Measurements from ENCODE around the gene TIPARP. TPM values are rescaled to one million over a fixed set of nuclear protein-coding genes. Genes with fewer than 3 reads are reported as not detected.
"Not testable (repeated sequence)": the region's sequence is repeated elsewhere in the genome, so short reads cannot be mapped to it uniquely, and the experiment has no call there.

The TIPARP gene
- polyA plus RNA-seq, 3 donors from 2014 or later: 21.7 to 32.6 (median 22.6) TPM

GRCh38 chr3:156732715-156733421, 58.5 kb downstream of the TIPARP start:
- Mint-ChIP-seq H3K4me3 (no peak overlapping the region), H3K9me3 (peaks cover 0 to 3% (median 0%) of the 10 kb centered on the region in 6 donors), H3K27me3 (ENCODE audit: low read depth in 3 of 3) (peaks cover 0 to 3% (median 0%) of the 10 kb centered on the region in 3 donors), H3K4me1 (no peaks in the 10 kb centered on the region), H3K27ac (no peak overlapping the region), H3K36me3 (no peaks in the 10 kb centered on the region)
- DNase-seq: no peak

- not testable (repeated sequence) for H3K27ac Mint-ChIP-seq; H3K4me1 Mint-ChIP-seq; DNase-seq; H3K36me3 Mint-ChIP-seq; H3K27me3 Mint-ChIP-seq (ENCODE audit: low read depth in 3 of 3); H3K9me3 Mint-ChIP-seq; H3K4me3 Mint-ChIP-seq
Observed at GRCh38 chr3:156734661-156735060, 60.3 kb downstream of the TIPARP start.

GRCh38 chr3:156735471-156735870, 61.1 kb downstream of the TIPARP start:
- Mint-ChIP-seq H3K27me3 (ENCODE audit: low read depth in 3 of 3) (peaks cover 0 to 3% (median 2%) of the 10 kb centered on the region in 3 donors), H3K36me3 (no peaks in the 10 kb centered on the region), H3K27ac (no peak overlapping the region), H3K4me1 (no peaks in the 10 kb centered on the region), H3K9me3 (peaks cover 0 to 3% (median 0%) of the 10 kb centered on the region in 6 donors), H3K4me3 (no peak overlapping the region)
- DNase-seq: no peak

- DNase-seq; H3K27ac Mint-ChIP-seq; H3K27me3 Mint-ChIP-seq (ENCODE audit: low read depth in 3 of 3); H3K4me1 Mint-ChIP-seq; H3K9me3 Mint-ChIP-seq; H3K4me3 Mint-ChIP-seq; H3K36me3 Mint-ChIP-seq: not testable (repeated sequence)
Observed at GRCh38 chr3:156737049-156737448, 62.7 kb downstream of the TIPARP start.

- Mint-ChIP-seq H3K27ac (no peak overlapping the region), H3K4me3 (no peak overlapping the region), H3K9me3 (peaks cover 0 to 3% (median 0%) of the 10 kb centered on the region in 6 donors), H3K4me1 (no peaks in the 10 kb centered on the region), H3K36me3 (peaks cover 0 to 7% (median 0%) of the 10 kb centered on the region in 3 donors), H3K27me3 (ENCODE audit: low read depth in 3 of 3) (peaks cover 0 to 8% (median 2%) of the 10 kb centered on the region in 3 donors)
- no peak for DNase-seq
Observed at GRCh38 chr3:156738251-156738650, 63.9 kb downstream of the TIPARP start.

GRCh38 chr3:156739976-156740375, 65.6 kb downstream of the TIPARP start:
- H3K9me3 Mint-ChIP-seq: peaks cover 0 to 3% (median 0%) of the 10 kb centered on the region in 6 donors

GRCh38 chr3:156740581-156740980, 66.2 kb downstream of the TIPARP start:
- DNase-seq; H3K36me3 Mint-ChIP-seq; H3K27ac Mint-ChIP-seq; H3K4me3 Mint-ChIP-seq; H3K4me1 Mint-ChIP-seq; H3K27me3 Mint-ChIP-seq (ENCODE audit: low read depth in 3 of 3); H3K9me3 Mint-ChIP-seq: not testable (repeated sequence)

More at GRCh38 chr3:156739976-156740375, 65.6 kb downstream of the TIPARP start:
- Mint-ChIP-seq H3K4me1 (no peaks in the 10 kb centered on the region), H3K4me3 (no peak overlapping the region), H3K36me3 (peaks cover 0 to 7% (median 0%) of the 10 kb centered on the region in 3 donors), H3K27ac (no peak overlapping the region), H3K27me3 (ENCODE audit: low read depth in 3 of 3) (peaks cover 1 to 5% (median 2%) of the 10 kb centered on the region in 3 donors)
- DNase-seq: no peak

GRCh38 chr3:156741935-156742334, 67.5 kb downstream of the TIPARP start:
- Mint-ChIP-seq H3K36me3 (peaks cover 2 to 11% (median 5%) of the 10 kb centered on the region in 3 donors), H3K27me3 (ENCODE audit: low read depth in 3 of 3) (peaks cover 1 to 5% (median 2%) of the 10 kb centered on the region in 3 donors), H3K4me1 (no peaks in the 10 kb centered on the region), H3K4me3 (peak overlapping the region in 1 of 5 donors; percentile 45), H3K9me3 (peaks cover 0 to 3% (median 0%) of the 10 kb centered on the region in 6 donors), H3K27ac (no peak overlapping the region)
- DNase-seq: no peak

- Mint-ChIP-seq H3K27ac (no peak overlapping the region), H3K27me3 (ENCODE audit: low read depth in 3 of 3) (peaks cover 1 to 5% (median 2%) of the 10 kb centered on the region in 3 donors), H3K4me1 (no peaks in the 10 kb centered on the region), H3K9me3 (peaks cover 0 to 5% (median 0%) of the 10 kb centered on the region in 6 donors), H3K36me3 (peaks cover 6 to 15% (median 9%) of the 10 kb centered on the region in 3 donors), H3K4me3 (peak overlapping the region in 1 of 5 donors; percentile 45)
- no peak for DNase-seq
Observed at GRCh38 chr3:156742401-156742800, 68.0 kb downstream of the TIPARP start.

GRCh38 chr3:156743859-156744258, 69.5 kb downstream of the TIPARP start:
- Mint-ChIP-seq H3K4me3 (no peak overlapping the region), H3K27me3 (ENCODE audit: low read depth in 3 of 3) (peaks cover 1 to 5% (median 2%) of the 10 kb centered on the region in 3 donors), H3K4me1 (no peaks in the 10 kb centered on the region), H3K27ac (no peak overlapping the region), H3K36me3 (peaks cover 6 to 15% (median 9%) of the 10 kb centered on the region in 3 donors), H3K9me3 (peaks cover 0 to 5% (median 0%) of the 10 kb centered on the region in 6 donors)
- DNase-seq: no peak

- Mint-ChIP-seq H3K27ac (no peak overlapping the region), H3K36me3 (peaks cover 6 to 15% (median 9%) of the 10 kb centered on the region in 3 donors), H3K4me3 (no peak overlapping the region), H3K27me3 (ENCODE audit: low read depth in 3 of 3) (peaks cover 1 to 5% (median 2%) of the 10 kb centered on the region in 3 donors), H3K4me1 (no peaks in the 10 kb centered on the region), H3K9me3 (peaks cover 0 to 5% (median 0%) of the 10 kb centered on the region in 6 donors)
- DNase-seq: no peak
Observed at GRCh38 chr3:156744631-156745030, 70.2 kb downstream of the TIPARP start.

GRCh38 chr3:156745766-156746165, 71.4 kb downstream of the TIPARP start:
- no peak for DNase-seq
- H3K9me3 Mint-ChIP-seq: peaks cover 0 to 5% (median 0%) of the 10 kb centered on the region in 6 donors
- peaks cover 0 to 5% (median 1%) of the 10 kb centered on the region in 3 donors for H3K27me3 Mint-ChIP-seq (ENCODE audit: low read depth in 3 of 3)
- no peaks in the 10 kb centered on the region for H3K4me1 Mint-ChIP-seq
- no peak overlapping the region for H3K4me3 Mint-ChIP-seq
- peaks cover 6 to 15% (median 9%) of the 10 kb centered on the region in 3 donors for H3K36me3 Mint-ChIP-seq
- no peak overlapping the region for H3K27ac Mint-ChIP-seq

- Mint-ChIP-seq H3K36me3 (peaks cover 6 to 11% (median 9%) of the 10 kb centered on the region in 3 donors), H3K27ac (no peak overlapping the region), H3K9me3 (peaks cover 0 to 5% (median 0%) of the 10 kb centered on the region in 6 donors), H3K27me3 (ENCODE audit: low read depth in 3 of 3) (peaks cover 0 to 5% (median 1%) of the 10 kb centered on the region in 3 donors), H3K4me3 (no peak overlapping the region), H3K4me1 (no peaks in the 10 kb centered on the region)
- no peak for DNase-seq
Observed at GRCh38 chr3:156747046-156747445, 72.7 kb downstream of the TIPARP start.

GRCh38 chr3:156749244-156749643, 74.9 kb downstream of the TIPARP start:
- no peaks in the 10 kb centered on the region for H3K4me1 Mint-ChIP-seq

More at GRCh38 chr3:156749244-156749643, 74.9 kb downstream of the TIPARP start:
- Mint-ChIP-seq H3K4me3 (no peak overlapping the region), H3K27me3 (ENCODE audit: low read depth in 3 of 3) (peaks cover 0 to 2% (median 2%) of the 10 kb centered on the region in 3 donors), H3K36me3 (peaks cover 6 to 9% (median 8%) of the 10 kb centered on the region in 3 donors), H3K9me3 (peaks cover 0 to 5% (median 0%) of the 10 kb centered on the region in 6 donors), H3K27ac (no peak overlapping the region)
- no peak for DNase-seq

All from immature natural killer cell (primary cell).